SU-DHL-6 (cell line): ENCODE data around the gene B3GALT5.

Experiments
- EZH2phosphoT487 ChIP-seq: fragments of 200-600 bp; sonication (generic), shearing (Covaris generic); conservative IDR thresholded peaks from 2 replicates; pipeline ENCODE4 v1.6.1; 2018; ENCODE audit warnings: mild to moderate bottlenecking, antibody characterized with exemption, low read length, moderate library complexity, mixed read lengths
- TF ChIP-seq, protein P1 (sequence below): fragments of 200-600 bp; sonication (generic); IDR thresholded peaks from one replicate; pipeline ENCODE4 v1.5.1; 2017; ENCODE audit warnings: antibody characterized with exemption, mild to moderate bottlenecking, low read length, moderate library complexity; ENCODE audit not compliant: insufficient read depth, poor library complexity, severe bottlenecking

DNA sequence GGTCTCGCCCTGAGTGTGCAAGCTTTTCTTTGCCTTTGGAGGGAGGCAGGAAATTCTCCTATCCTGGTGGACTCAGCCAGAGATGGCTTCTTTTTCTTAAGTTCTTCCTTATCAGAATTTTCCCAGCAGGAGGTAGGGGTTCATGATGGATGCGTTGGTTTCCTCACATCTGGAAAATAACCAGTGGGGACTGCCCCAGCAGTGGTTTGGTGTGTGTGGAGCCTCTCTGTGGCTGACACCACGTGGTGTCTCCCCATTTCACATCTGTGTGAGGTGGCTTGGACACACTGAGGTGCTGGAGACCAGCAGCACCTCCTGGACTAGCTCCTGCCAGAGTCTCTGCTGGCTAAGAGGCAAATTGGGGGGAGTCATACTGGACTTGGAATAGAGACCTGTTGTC lies 32.6 kb downstream of the B3GALT5 start:
- TF ChIP-seq, protein P1, sequence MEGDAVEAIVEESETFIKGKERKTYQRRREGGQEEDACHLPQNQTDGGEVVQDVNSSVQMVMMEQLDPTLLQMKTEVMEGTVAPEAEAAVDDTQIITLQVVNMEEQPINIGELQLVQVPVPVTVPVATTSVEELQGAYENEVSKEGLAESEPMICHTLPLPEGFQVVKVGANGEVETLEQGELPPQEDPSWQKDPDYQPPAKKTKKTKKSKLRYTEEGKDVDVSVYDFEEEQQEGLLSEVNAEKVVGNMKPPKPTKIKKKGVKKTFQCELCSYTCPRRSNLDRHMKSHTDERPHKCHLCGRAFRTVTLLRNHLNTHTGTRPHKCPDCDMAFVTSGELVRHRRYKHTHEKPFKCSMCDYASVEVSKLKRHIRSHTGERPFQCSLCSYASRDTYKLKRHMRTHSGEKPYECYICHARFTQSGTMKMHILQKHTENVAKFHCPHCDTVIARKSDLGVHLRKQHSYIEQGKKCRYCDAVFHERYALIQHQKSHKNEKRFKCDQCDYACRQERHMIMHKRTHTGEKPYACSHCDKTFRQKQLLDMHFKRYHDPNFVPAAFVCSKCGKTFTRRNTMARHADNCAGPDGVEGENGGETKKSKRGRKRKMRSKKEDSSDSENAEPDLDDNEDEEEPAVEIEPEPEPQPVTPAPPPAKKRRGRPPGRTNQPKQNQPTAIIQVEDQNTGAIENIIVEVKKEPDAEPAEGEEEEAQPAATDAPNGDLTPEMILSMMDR, result no peak
- TF ChIP-seq EZH2phosphoT487, result no peak
